Subcutaneous adipose tissue (tissue), 4 donors: ENCODE data around the gene PCSK9. TPM values are rescaled to one million over a fixed set of nuclear protein-coding genes. Genes with fewer than 3 reads are reported as not detected.

Experiments
- total RNA-seq, 4 donors: library from RNA; depleted of rRNA; stranded (reverse); fragments of >200 nt; gene quantifications; one replicate each; pipeline ENCODE4 v1.1.0, GENCODE V29; 2016
- TF ChIP-seq, protein P1 (sequence below): fragments of 450-650 bp; IDR thresholded peaks from one replicate; pipeline ENCODE4 v1.5.1; 2016; ENCODE audit warnings: low read depth, mild to moderate bottlenecking, control low read depth, antibody characterized with exemption, moderate library complexity

The PCSK9 gene
- total RNA-seq, 4 donors from 2014 or later = not detected

DNA sequence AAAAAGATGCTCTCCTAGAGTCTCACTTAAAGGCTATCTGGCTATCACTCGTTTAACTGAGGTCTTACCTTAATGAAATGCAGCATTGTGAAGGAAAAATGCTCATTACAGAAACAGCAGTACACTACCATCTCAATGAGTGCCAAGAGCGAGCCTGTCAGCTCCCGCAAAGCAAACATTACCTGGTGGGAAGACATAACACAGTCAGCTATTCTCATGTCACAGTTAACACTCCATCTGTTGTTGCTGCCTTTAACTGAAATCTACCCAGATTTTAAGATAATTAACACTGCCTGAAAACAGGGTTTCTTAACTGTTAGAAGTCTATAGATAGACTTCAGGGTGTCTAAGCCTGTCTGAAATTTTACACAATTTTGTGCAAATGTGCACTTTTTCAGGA is 39.1 kb downstream of the PCSK9 start:
- TF ChIP-seq, protein P1, sequence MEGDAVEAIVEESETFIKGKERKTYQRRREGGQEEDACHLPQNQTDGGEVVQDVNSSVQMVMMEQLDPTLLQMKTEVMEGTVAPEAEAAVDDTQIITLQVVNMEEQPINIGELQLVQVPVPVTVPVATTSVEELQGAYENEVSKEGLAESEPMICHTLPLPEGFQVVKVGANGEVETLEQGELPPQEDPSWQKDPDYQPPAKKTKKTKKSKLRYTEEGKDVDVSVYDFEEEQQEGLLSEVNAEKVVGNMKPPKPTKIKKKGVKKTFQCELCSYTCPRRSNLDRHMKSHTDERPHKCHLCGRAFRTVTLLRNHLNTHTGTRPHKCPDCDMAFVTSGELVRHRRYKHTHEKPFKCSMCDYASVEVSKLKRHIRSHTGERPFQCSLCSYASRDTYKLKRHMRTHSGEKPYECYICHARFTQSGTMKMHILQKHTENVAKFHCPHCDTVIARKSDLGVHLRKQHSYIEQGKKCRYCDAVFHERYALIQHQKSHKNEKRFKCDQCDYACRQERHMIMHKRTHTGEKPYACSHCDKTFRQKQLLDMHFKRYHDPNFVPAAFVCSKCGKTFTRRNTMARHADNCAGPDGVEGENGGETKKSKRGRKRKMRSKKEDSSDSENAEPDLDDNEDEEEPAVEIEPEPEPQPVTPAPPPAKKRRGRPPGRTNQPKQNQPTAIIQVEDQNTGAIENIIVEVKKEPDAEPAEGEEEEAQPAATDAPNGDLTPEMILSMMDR = no peak

DNA sequence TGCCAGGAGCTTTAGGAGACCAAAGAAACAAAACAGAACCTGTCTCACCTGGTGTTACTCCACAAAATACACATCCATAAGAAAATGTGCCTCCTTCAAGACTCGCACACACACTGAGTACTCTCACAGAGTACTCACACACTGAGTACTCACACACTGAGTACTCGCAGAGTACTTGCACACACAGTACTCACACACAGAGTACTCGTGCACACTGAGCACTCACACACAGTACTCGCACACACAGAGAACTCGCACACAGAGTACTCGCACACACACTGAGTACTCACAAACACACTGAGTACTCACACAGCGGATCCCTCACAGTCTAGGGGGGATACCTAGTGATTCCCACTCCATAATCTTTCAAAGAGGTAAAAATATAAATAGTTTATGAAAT is 40.3 kb downstream of the PCSK9 start:
- TF ChIP-seq, protein P1 = no peak

DNA sequence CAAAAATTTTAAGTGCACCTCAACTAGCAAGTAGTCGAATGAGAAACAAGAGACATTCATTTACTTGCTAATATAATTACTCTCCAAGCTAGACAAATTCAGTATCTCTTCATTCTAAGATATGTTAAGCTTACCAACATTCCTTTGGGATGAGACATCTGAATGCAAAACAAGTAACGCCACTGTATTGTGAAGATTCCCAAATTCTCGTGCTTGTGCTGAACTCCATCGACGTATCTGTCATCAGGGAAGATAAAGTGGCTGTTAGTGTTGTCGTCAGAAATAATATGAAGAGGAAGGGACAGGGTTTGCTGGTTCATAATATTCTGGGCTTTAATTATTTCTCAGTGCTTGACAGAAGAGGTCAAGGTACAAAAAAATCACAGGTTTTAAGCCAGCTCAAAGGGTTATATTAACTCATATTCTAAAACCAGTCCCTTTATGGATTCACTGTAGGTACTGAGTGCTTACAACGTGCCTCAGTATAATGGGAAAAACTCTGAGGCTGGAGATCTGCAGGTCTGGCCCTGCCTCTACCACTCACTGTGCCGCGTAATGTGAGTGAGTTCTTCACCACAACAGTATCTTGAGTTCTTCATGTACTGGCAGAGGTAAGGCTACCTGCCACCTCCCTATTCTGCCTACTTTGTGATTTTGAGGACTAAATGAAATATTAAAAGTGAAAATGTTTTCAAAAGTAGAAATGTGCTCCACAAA is 42.0 kb downstream of the PCSK9 start:
- TF ChIP-seq, protein P1 = no peak

DNA sequence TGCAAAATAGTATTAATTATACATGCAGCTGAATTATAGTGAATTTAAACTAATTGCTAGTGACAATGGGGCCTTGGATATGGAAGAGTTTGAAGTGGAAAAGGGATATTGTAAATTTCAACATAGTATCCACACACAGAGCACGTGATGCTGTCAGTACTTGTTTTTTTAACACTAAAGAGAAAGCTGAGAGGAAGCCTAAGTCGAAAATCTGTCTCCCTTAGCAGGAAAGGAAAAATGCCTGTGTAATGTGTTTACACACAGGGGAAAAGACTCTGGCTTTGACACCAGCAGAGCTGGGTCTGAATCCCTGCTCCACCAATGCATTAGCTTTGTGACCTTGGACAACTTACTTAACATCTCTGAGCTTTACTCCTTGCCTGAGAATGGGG is 42.6 kb downstream of the PCSK9 start:
- TF ChIP-seq, protein P1 = no peak

DNA sequence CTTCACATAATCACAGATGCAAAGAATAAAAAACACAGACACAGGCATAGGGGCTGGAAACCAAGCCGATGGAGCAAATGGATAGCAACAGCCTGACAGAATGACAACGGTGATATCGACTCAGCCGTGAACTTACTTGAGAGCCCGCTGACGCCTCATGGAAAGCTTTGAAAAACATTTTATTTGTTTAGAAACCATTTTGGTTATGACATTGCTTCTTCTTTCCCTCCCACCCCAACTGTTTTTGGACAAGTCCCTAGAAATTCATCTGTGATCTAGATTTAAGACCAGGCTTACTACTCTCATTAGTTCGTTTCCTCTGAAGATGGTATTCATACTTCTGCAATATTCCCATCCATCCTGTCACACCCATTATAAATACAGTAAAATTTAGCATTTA is 44.9 kb downstream of the PCSK9 start:
- TF ChIP-seq, protein P1 = no peak

DNA sequence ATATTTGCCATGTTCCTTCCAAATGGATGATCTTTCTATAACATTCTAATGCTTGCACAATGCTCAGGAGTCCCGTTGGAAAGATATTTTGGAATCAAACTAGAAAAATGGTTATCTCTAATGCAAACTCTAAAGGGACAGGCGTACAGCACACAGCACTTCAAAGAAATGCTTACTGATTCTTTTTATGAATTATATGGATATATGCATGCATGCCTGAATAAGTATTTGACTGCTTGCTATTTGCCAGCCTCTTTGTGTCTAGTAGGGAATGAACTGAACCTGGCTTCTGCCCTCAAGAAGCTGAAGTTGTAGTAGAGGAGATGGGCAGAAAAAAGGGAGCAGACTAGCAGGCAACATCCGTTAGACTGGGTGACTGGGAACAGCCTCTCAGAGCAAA is 48.1 kb downstream of the PCSK9 start:
- TF ChIP-seq, protein P1 = no peak

DNA sequence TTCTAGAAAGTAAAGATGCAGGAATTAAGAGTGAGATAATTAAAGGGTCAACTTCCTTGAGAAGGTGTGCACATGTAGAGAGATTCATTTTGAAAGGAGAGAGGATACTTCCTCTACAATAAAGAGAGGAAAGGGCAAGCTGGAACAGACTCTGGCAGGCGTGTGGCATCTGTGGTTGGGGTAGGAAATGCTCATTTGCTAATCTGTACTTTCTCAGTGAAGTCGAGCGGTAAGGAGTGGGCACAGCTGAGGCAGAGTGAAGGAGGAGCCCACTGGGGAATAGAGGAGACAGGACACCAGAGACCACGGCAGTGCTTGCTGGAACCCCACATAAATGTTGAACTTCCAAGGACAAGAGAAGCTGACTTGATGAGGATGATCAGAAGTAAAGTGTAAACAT is 49.1 kb downstream of the PCSK9 start:
- TF ChIP-seq, protein P1 = no peak
